Activated CD4-positive, alpha-beta T cell treated with anti-CD3 and anti-CD28 coated beads for 36 hours (primary cell): ENCODE data around the gene ANO9. TPM values are rescaled to one million over a fixed set of nuclear protein-coding genes. Genes with fewer than 3 reads are reported as not detected.

Experiments
- ATAC-seq: fragments of 200-7000 bp; cut with Tn5 transposase; one replicate; pipeline ENCODE4 v1.10.0; 2021; ENCODE audit warnings: mild to moderate bottlenecking, moderate library complexity
- CTCF ChIA-PET: fragments of 350-600 bp; sonication (Branson Sonifier 250); formaldehyde crosslinking; loops from one replicate; lab custom pipeline; 2021; ENCODE audit warnings: antibody characterized with exemption; lab: Charles Lee
- POLR2A ChIA-PET: fragments of 350-600 bp; sonication (Branson Sonifier 250); formaldehyde crosslinking; loops from one replicate; lab custom pipeline; 2021; ENCODE audit warnings: antibody characterized with exemption, inconsistent platforms; lab: Charles Lee
- DNase-seq: peaks from one replicate; pipeline ENCODE4 v3.0.0-alpha.2; 2020
- H3K27ac Mint-ChIP-seq: one replicate; pipeline ENCODE4 v1.8.0; 2021; ENCODE audit warnings: mixed read lengths
- H3K27me3 Mint-ChIP-seq: one replicate; pipeline ENCODE4 v1.8.0; 2021; ENCODE audit warnings: mixed read lengths
- H3K36me3 Mint-ChIP-seq: one replicate; pipeline ENCODE4 v1.8.0; 2021; ENCODE audit warnings: low read depth, mixed read lengths
- H3K4me1 Mint-ChIP-seq: one replicate; pipeline ENCODE4 v1.8.0; 2021; ENCODE audit warnings: mixed read lengths
- H3K4me3 Mint-ChIP-seq: one replicate; pipeline ENCODE4 v1.8.0; 2021; ENCODE audit warnings: mild to moderate bottlenecking, moderate library complexity, mixed read lengths
- H3K9me3 Mint-ChIP-seq: one replicate; pipeline ENCODE4 v1.8.0; 2021; ENCODE audit warnings: low read depth, mixed read lengths
- intact Hi-C, 2 experiments: fragments of 100-400 bp; cut with DNase I in 1 of 2; cut with micrococcal nuclease in 1 of 2; formaldehyde crosslinking; loops; one replicate each; pipeline versions ENCODE4 v1.14.2 to v1.15.1; 2022 to 2024; cut with DNase I, micrococcal nuclease
- total RNA-seq, 2 experiments: library from RNA; stranded (reverse); gene quantifications; one replicate each; pipeline ENCODE4 v1.2.3, GENCODE V29; 2021

Gene ANO9
- total RNA-seq, 2 experiments from 2014 or later, result 31.7 to 38.8 TPM

DNA sequence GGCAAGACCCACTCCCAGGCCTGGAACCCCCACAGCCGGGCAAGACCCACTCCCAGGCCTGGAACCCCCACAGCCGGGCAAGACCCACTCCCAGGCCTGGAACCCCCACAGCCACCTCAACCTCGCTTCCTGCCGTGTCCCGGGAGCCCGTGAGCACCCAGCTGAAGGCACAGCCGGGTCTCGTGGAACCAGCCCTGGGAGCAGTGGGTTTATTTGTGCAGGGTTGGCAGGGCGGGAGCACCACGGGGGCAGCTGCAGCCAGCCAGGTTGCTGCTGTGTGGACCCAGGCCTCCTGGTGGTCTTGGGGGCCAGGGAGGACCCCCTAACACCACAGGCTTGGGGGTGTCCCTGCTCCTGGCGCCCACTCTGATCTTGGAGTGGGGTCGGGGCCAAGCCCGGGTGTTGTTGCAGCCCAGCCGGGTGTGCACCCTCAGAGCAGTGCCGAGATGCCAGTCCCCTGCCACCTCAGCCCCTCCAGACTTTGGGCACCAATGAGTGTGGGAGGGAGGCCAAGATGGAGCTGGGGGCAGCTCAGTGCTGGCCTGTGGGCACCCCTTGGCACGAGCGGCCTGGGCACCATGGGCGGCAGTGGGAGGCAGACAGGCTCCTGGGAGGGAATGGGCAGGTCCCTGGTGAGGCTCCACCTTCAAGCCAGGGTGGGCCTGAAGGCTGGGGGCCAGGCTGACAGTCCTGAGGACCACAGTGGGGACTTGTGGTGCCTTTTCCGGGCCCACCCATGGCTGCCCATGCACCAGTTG is 56.0 kb downstream of the ANO9 start:
- intact Hi-C loops, result no loop called here
- ATAC-seq, result no peak
- H3K4me3 Mint-ChIP-seq, result no peak overlapping the region
- peaks cover 7% of the 10 kb centered on the region for H3K9me3 Mint-ChIP-seq
- CTCF ChIA-PET, result interaction anchor here (0.6 kb wide), 1 partner anchor 30 kb away, joined by 4 read pairs; no protein-coding TSS in a partner anchor
- DNase-seq, result no peak
- H3K36me3 Mint-ChIP-seq, result peaks cover 3% of the 10 kb centered on the region
- H3K27ac Mint-ChIP-seq, result no peak overlapping the region
- H3K27me3 Mint-ChIP-seq, result peaks cover 2% of the 10 kb centered on the region
- no peaks in the 10 kb centered on the region for H3K4me1 Mint-ChIP-seq
- POLR2A ChIA-PET, result no interaction called here

DNA sequence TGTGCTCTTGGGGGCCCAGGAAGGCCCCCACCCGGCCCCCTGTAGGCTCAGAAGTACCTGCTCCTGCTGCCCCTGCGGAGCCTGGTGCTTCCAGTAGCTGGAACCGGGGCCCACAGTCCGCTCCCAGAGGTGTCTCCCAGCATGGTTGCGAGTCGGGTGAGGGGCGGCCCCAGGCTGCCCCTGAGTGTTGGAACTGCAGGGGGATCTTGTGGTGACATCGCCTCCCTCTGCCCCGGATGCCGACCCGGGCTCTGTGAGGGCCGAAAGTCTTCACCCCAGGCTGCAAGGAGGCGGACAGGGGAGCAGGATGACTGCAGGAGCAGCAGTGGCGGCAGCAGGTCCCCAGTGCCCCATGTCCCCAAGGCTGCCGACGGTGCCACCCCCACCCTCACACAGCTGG is 57.3 kb downstream of the ANO9 start:
- Mint-ChIP-seq H3K36me3 (peaks cover 3% of the 10 kb centered on the region), H3K27me3 (peaks cover 2% of the 10 kb centered on the region), H3K27ac (no peak overlapping the region), H3K9me3 (peaks cover 7% of the 10 kb centered on the region), H3K4me1 (no peaks in the 10 kb centered on the region), H3K4me3 (no peak overlapping the region)
- POLR2A ChIA-PET, result no interaction called here
- no peak for DNase-seq
- CTCF ChIA-PET, result no interaction called here
- ATAC-seq, result no peak
- intact Hi-C loops, result no loop called here

DNA sequence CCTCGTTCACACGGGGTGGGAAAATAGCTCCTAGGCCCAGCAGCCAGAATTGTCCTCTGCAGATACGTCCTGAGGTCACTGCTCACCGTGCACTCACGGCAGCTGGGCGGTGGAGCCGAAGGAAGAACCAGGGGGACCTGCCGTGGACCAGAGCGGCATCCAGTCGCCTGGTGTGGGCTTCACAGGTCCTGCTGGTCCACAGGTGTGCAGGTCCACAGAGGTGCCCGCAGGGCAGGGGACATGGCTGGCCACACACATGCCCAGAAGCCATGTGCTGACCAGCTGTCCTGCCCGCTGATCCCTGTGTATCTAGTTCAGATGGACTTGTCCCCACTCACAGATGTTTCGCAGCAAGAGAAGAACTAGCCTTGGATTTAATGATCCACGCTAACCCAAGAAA is 58.4 kb downstream of the ANO9 start:
- H3K9me3 Mint-ChIP-seq, result peaks cover 7% of the 10 kb centered on the region
- ChIA-PET CTCF (no interaction called here), POLR2A (no interaction called here)
- peaks cover 3% of the 10 kb centered on the region for H3K36me3 Mint-ChIP-seq
- H3K27ac Mint-ChIP-seq, result no peak overlapping the region
- H3K27me3 Mint-ChIP-seq, result peaks cover 4% of the 10 kb centered on the region
- ATAC-seq (no peak), DNase-seq (no peak)
- intact Hi-C loops, result no loop called here
- H3K4me3 Mint-ChIP-seq, result no peak overlapping the region
- no peaks in the 10 kb centered on the region for H3K4me1 Mint-ChIP-seq

DNA sequence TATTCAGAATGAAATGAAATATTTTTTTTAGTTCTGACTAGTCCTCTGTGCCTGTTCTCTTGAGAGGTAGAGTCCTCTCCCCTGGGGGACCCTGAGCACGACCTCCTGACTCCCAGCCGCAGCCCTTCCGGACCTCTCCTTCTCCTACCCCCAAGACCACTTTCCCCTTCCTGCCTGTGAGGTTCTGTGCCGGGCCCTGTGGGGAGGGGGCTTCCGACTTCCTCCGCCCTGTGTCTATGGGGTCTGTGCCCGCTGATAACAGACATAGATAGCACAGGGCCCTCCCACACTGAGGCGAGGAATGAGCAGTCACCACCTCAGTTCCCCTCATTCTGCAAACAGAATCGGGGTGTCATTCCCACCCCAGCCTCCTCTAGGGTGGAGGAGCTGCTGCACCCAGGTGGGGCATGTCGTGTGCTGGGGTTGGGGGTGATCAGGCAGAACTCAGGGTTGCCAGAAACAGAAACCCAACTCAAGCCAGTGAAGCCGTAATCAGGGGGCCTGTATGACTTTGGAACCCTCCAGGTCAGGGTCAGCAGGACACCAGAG is 59.7 kb downstream of the ANO9 start:
- POLR2A ChIA-PET, result no interaction called here
- H3K27me3 Mint-ChIP-seq, result peaks cover 5% of the 10 kb centered on the region
- DNase-seq, result no peak
- peaks cover 4% of the 10 kb centered on the region for H3K9me3 Mint-ChIP-seq
- no peak overlapping the region for H3K27ac Mint-ChIP-seq
- peaks cover 3% of the 10 kb centered on the region for H3K36me3 Mint-ChIP-seq
- H3K4me1 Mint-ChIP-seq, result no peaks in the 10 kb centered on the region
- intact Hi-C loops, result no loop called here
- ATAC-seq, result no peak
- CTCF ChIA-PET, result interaction anchor here (0.6 to 0.7 kb wide), 2 partner anchors 131 to 136 kb away, joined by 3 read pairs; no protein-coding TSS in a partner anchor
- H3K4me3 Mint-ChIP-seq, result no peak overlapping the region

DNA sequence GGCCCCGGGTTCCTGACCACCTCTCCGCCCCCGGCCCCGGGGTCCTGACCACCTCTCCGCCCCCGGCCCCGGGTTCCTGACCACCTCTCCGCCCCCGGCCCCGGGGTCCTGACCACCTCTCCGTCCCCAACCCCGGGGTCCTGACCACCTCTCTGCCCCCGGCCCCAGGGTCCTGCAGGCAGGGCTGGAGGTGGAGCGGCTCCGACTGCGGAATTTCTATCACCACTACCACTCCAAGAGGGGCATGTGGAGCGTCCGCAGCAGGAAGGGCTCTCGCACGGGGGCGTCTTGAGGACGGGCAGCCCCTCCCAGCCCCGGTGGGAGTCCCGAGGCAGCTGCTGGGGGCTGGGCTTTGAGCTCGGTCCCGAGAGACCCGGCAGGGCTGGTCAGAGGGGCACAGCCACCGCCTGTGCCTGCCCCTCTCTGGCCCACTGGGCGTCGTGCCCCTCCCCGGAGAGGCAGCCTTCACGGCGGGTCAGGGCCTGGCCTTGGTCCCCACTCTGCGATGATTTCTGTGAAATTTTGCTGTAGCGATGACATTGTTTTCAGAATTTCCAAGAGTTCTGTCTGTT is 60.2 kb downstream of the ANO9 start:
- Mint-ChIP-seq H3K27ac (no peak overlapping the region), H3K36me3 (peaks cover under 1% of the 10 kb centered on the region), H3K9me3 (peaks cover under 1% of the 10 kb centered on the region), H3K27me3 (peaks cover 5% of the 10 kb centered on the region), H3K4me3 (no peak overlapping the region), H3K4me1 (no peaks in the 10 kb centered on the region)
- DNase-seq, result no peak
- POLR2A ChIA-PET, result no interaction called here
- ATAC-seq, result no peak
- CTCF ChIA-PET, result no interaction called here
- intact Hi-C loops, result no loop called here

DNA sequence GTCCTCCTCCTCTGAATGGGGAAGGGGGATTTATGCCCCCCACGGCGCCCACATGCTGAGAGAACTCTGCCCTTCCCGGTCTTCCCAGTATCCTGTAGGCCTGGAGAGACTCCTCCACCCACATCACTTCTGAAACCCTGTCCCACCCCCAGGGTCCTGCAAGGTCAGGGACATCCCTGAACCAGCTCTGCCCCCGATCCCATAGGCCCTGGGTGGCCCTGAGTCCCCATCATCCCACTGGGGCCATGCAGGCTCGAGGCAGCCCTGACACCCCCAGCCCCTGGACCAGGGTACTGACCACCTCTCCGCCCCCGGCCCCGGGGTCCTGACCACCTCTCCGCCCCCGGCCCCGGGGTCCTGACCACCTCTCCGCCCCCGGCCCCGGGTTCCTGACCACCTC is 60.8 kb downstream of the ANO9 start:
- no peaks in the 10 kb centered on the region for H3K4me1 Mint-ChIP-seq
- POLR2A ChIA-PET, result no interaction called here
- ATAC-seq (no peak), DNase-seq (no peak)
- H3K4me3 Mint-ChIP-seq, result no peak overlapping the region
- H3K27me3 Mint-ChIP-seq, result peaks cover 5% of the 10 kb centered on the region
- CTCF ChIA-PET, result no interaction called here
- no peak overlapping the region for H3K27ac Mint-ChIP-seq
- intact Hi-C loops, result no loop called here
- no peaks in the 10 kb centered on the region for H3K9me3 Mint-ChIP-seq
- no peaks in the 10 kb centered on the region for H3K36me3 Mint-ChIP-seq

DNA sequence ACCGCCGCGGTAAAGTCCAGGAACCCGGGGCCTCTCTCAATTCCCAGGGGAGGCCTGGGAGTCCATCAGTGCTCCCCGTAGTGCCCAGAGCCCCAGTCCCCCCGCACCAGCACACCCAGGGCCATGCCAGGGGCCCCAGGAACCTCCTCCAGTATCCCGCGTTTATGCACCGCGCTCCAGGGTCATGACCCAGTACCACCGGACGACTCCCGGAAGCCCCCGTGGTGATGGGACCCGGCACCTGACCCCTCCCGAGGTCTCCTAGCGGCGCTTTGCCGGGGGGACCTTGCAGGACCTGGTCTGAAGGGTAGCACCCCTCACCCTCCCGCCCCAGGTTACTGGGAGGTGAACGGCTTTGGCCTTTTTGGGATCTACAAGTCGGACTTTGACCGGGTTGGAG is 61.3 kb downstream of the ANO9 start:
- Mint-ChIP-seq H3K4me3 (no peak overlapping the region), H3K27me3 (peaks cover 5% of the 10 kb centered on the region), H3K36me3 (no peaks in the 10 kb centered on the region), H3K9me3 (no peaks in the 10 kb centered on the region), H3K4me1 (no peaks in the 10 kb centered on the region), H3K27ac (no peak overlapping the region)
- CTCF ChIA-PET, result no interaction called here
- intact Hi-C loops, result no loop called here
- DNase-seq (no peak), ATAC-seq (no peak)
- POLR2A ChIA-PET, result no interaction called here

DNA sequence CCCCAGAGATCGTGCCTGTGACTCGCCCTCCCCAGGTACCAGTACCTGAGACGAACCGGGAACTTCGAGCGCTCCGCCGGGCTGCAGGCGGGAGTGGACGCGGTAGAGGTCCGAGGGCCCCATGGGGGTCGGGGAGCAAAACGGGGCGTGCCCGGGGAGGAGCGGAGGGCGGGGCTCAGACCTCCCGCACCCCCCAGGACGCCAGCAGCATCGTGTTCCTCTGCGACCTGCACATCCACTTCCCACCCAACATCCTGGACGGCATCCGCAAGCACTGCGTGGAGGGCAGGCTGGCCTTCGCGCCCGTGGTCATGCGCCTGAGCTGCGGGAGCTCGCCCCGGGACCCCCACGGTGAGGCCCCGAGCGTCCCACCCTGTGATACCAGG is 61.7 kb downstream of the ANO9 start:
- Mint-ChIP-seq H3K4me1 (no peaks in the 10 kb centered on the region), H3K4me3 (no peak overlapping the region), H3K36me3 (no peaks in the 10 kb centered on the region), H3K27ac (no peak overlapping the region), H3K27me3 (peaks cover 5% of the 10 kb centered on the region), H3K9me3 (no peaks in the 10 kb centered on the region)
- DNase-seq (no peak), ATAC-seq (no peak)
- POLR2A ChIA-PET, result no interaction called here
- intact Hi-C loops, result no loop called here
- CTCF ChIA-PET, result interaction anchor here (0.7 kb wide), 1 partner anchor 17 kb away, joined by 3 read pairs; no protein-coding TSS in a partner anchor

DNA sequence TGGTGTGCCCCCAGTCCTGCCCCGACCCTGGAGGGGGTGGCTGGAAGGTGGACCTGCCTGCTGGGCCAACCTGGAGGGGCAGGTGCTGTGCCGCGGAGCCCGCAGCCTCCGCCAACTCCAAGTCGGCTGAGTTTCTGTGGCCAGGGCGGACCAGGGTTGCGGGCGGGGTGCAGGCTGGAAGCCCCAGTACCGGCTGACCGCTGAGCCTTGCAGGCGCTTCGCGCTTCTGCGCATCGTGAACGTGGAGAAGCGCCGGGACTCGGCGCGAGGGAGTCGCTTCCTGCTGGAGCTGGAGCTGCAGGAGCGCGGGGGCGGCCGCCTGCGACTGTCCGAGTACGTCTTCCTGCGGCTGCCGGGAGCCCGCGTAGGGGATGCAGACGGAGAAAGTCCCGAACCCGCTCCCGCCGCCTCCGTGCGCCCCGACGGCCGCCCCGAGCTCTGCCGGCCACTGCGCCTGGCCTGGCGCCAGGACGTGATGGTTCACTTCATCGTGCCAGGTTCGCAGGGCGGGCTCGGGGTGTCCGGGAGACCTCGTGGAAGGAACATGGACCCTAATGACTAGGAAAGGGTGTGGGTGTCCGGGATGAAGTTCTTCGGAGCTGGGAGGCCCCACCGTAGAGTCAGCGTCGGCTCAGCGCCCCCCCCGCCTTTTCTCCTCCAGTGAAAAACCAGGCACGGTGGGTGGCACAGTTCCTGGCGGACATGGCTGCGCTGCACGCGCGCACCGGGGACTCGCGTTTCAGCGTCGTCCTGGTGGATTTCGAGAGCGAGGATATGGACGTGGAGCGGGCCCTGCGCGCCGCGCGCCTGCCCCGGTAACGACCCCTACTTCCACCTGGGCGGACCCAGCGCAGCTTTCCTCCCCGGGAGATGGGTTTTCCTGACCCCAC is 62.4 kb downstream of the ANO9 start:
- Mint-ChIP-seq H3K4me1 (no peaks in the 10 kb centered on the region), H3K9me3 (no peaks in the 10 kb centered on the region), H3K27me3 (peaks cover 5% of the 10 kb centered on the region), H3K27ac (no peak overlapping the region), H3K4me3 (no peak overlapping the region), H3K36me3 (no peaks in the 10 kb centered on the region)
- DNase-seq, result no peak
- no peak for ATAC-seq
- POLR2A ChIA-PET, result no interaction called here
- CTCF ChIA-PET, result interaction anchor here (0.7 kb wide), 1 partner anchor 17 kb away, joined by 3 read pairs; no protein-coding TSS in a partner anchor
- intact Hi-C loops, result no loop called here

DNA sequence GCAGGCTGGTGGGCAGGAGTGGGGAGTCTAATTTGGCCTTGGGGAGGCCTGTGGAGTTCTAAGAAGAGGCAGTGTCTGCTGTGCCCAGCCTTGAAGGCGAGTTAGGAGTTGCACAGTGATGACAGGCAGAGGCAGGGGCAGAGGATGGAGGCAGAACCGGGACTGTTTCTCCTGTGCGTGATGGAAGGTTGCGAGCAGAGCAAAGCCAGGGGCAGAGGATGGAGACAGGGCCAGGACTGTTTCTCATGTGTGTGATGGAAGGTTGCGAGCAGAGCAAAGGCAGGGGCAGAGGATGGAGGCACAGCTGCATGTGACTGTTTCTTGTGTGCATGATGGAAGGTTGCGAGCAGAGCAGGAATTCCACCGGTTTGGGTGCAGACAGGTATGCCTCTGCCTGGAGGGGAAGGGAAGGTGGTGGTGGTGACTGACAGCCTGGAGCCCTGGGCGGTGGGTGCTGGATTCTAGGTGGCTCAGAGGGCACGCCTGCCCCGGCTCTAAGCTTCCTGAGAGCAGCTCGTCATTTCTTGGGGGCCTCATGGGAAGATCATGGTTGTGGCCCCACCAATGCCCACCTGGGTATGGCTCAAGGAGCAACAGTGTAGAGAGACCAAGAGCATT is 63.8 kb downstream of the ANO9 start:
- Mint-ChIP-seq H3K4me3 (no peak overlapping the region), H3K9me3 (no peaks in the 10 kb centered on the region), H3K36me3 (no peaks in the 10 kb centered on the region), H3K4me1 (no peaks in the 10 kb centered on the region), H3K27ac (no peak overlapping the region), H3K27me3 (peaks cover 3% of the 10 kb centered on the region)
- ChIA-PET CTCF (no interaction called here), POLR2A (no interaction called here)
- intact Hi-C loops, result no loop called here
- ATAC-seq (no peak), DNase-seq (no peak)
